ENCODE measurements around the gene KCND3.

KCND3 gene

DNA sequence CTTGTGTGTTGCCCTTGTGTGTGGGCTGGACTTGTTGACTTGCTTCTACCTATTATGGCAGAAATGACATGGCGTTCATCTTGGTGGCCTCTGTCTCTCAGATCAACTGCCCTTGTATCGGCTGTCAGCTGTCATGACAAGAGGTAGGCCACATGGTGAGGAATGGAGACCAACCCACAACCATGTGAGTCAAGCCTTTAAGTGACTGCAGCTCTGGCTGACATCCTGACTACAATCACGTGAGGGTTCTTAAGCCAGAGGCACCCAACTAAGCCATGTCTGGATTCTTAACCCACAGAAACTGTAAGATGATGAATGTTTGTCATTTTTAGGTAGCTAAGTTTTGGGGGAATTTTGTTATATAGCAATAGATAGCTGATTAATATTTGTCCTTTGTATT is 82.1 kb downstream of the KCND3 start (continued):
- TF ChIP-seq, protein P1, sequence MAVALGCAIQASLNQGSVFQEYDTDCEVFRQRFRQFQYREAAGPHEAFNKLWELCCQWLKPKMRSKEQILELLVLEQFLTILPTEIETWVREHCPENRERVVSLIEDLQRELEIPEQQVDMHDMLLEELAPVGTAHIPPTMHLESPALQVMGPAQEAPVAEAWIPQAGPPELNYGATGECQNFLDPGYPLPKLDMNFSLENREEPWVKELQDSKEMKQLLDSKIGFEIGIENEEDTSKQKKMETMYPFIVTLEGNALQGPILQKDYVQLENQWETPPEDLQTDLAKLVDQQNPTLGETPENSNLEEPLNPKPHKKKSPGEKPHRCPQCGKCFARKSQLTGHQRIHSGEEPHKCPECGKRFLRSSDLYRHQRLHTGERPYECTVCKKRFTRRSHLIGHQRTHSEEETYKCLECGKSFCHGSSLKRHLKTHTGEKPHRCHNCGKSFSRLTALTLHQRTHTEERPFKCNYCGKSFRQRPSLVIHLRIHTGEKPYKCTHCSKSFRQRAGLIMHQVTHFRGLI (tag by site-specific recombination; IDR thresholded peaks at IDR 0.05), result no peak
- TF ChIP-seq GLIS1 (tag by site-specific recombination; IDR thresholded peaks at IDR 0.05), result no peak
- no peak for TF ChIP-seq BCL11A (tag by site-specific recombination; IDR thresholded peaks at IDR 0.05; ENCODE audit: low read depth)
- no peak for TF ChIP-seq ZNF211 (tag by site-specific recombination; IDR thresholded peaks at IDR 0.05; ENCODE audit: low read depth)
- TF ChIP-seq, protein P2, sequence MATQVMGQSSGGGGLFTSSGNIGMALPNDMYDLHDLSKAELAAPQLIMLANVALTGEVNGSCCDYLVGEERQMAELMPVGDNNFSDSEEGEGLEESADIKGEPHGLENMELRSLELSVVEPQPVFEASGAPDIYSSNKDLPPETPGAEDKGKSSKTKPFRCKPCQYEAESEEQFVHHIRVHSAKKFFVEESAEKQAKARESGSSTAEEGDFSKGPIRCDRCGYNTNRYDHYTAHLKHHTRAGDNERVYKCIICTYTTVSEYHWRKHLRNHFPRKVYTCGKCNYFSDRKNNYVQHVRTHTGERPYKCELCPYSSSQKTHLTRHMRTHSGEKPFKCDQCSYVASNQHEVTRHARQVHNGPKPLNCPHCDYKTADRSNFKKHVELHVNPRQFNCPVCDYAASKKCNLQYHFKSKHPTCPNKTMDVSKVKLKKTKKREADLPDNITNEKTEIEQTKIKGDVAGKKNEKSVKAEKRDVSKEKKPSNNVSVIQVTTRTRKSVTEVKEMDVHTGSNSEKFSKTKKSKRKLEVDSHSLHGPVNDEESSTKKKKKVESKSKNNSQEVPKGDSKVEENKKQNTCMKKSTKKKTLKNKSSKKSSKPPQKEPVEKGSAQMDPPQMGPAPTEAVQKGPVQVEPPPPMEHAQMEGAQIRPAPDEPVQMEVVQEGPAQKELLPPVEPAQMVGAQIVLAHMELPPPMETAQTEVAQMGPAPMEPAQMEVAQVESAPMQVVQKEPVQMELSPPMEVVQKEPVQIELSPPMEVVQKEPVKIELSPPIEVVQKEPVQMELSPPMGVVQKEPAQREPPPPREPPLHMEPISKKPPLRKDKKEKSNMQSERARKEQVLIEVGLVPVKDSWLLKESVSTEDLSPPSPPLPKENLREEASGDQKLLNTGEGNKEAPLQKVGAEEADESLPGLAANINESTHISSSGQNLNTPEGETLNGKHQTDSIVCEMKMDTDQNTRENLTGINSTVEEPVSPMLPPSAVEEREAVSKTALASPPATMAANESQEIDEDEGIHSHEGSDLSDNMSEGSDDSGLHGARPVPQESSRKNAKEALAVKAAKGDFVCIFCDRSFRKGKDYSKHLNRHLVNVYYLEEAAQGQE (tag by site-specific recombination; IDR thresholded peaks at IDR 0.05), result no peak
- no peak for TF ChIP-seq ZNF830 (tag by site-specific recombination; IDR thresholded peaks at IDR 0.05; ENCODE audit: low read depth)
- TF ChIP-seq, protein P3, sequence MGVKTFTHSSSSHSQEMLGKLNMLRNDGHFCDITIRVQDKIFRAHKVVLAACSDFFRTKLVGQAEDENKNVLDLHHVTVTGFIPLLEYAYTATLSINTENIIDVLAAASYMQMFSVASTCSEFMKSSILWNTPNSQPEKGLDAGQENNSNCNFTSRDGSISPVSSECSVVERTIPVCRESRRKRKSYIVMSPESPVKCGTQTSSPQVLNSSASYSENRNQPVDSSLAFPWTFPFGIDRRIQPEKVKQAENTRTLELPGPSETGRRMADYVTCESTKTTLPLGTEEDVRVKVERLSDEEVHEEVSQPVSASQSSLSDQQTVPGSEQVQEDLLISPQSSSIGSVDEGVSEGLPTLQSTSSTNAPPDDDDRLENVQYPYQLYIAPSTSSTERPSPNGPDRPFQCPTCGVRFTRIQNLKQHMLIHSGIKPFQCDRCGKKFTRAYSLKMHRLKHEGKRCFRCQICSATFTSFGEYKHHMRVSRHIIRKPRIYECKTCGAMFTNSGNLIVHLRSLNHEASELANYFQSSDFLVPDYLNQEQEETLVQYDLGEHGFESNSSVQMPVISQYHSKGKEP (tag by site-specific recombination; IDR thresholded peaks at IDR 0.05), result no peak
- TF ChIP-seq ZNF76 (tag by site-specific recombination; IDR thresholded peaks at IDR 0.05; ENCODE audit: borderline replicate concordance, low read depth), result no peak
- no peak for TF ChIP-seq YY2 (tag by site-specific recombination; IDR thresholded peaks at IDR 0.05)
- no peak for TF ChIP-seq ZNF423 (tag by site-specific recombination; IDR thresholded peaks at IDR 0.05)
- no peak for TF ChIP-seq ZNF214 (tag by site-specific recombination; IDR thresholded peaks at IDR 0.05; ENCODE audit: borderline replicate concordance)
- TF ChIP-seq ZNF324 (tag by site-specific recombination; IDR thresholded peaks at IDR 0.05), result no peak

- ChIA-PET POLR2A (no interaction called here), CTCF (no interaction called here)
- no peaks in the 10 kb centered on the region for H3K36me3 ChIP-seq (ENCODE audit: control insufficient read depth in 2 of 2, insufficient read depth in 1 of 2, low read length in 2 of 2)
- H3K4me3 ChIP-seq (ENCODE audit: low read depth, low read length), result no peak overlapping the region
- no peak overlapping the region for H3K27ac ChIP-seq (ENCODE audit: extremely low read depth, low read depth, low read length)
- no peaks in the 10 kb centered on the region for H3K4me1 ChIP-seq (ENCODE audit: control insufficient read depth, insufficient read depth, low read length)
- H3K9me3 ChIP-seq (ENCODE audit: control insufficient read depth, insufficient read depth, low read depth, low read length), result no peaks in the 10 kb centered on the region
- TF ChIP-seq HOXC10 (CRISPR knock-in tag; IDR thresholded peaks at IDR 0.05) (no peak), GLIS1 (tag by site-specific recombination; IDR thresholded peaks at IDR 0.05) (no peak), ZNF621 (tag by site-specific recombination; IDR thresholded peaks at IDR 0.05) (no peak), ZNF37A (tag by site-specific recombination; IDR thresholded peaks at IDR 0.05) (no peak)
Measured at GRCh38 chr1:111906816-111907215, 82.7 kb downstream of the KCND3 start.

GRCh38 chr1:111906111-111906510 is 83.4 kb downstream of the KCND3 start:
- Histone ChIP-seq H3K36me3 (ENCODE audit: control insufficient read depth in 2 of 2, insufficient read depth in 1 of 2, low read length in 2 of 2) (no peaks in the 10 kb centered on the region), H3K27ac (ENCODE audit: extremely low read depth, low read depth, low read length) (no peak overlapping the region), H3K4me1 (ENCODE audit: control insufficient read depth, insufficient read depth, low read length) (no peaks in the 10 kb centered on the region), H3K9me3 (ENCODE audit: control insufficient read depth, insufficient read depth, low read depth, low read length) (no peaks in the 10 kb centered on the region), H3K4me3 (ENCODE audit: low read depth, low read length) (no peak overlapping the region)
- POLR2A ChIA-PET, result no interaction called here
- TF ChIP-seq ZNF48 (tag by site-specific recombination; IDR thresholded peaks at IDR 0.05), result no peak
- TF ChIP-seq KLF16 (tag by site-specific recombination; IDR thresholded peaks at IDR 0.05), result no peak
- TF ChIP-seq, protein P4, sequence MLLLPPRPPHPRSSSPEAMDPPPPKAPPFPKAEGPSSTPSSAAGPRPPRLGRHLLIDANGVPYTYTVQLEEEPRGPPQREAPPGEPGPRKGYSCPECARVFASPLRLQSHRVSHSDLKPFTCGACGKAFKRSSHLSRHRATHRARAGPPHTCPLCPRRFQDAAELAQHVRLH (tag by site-specific recombination; IDR thresholded peaks at IDR 0.05), result no peak
- TF ChIP-seq ZNF624 (tag by site-specific recombination; IDR thresholded peaks at IDR 0.05), result no peak
- no peak for TF ChIP-seq FEZF1 (tag by site-specific recombination; IDR thresholded peaks at IDR 0.05)
- TF ChIP-seq ZSCAN23 (tag by site-specific recombination; IDR thresholded peaks at IDR 0.05), result no peak
- no peak for TF ChIP-seq YY2 (tag by site-specific recombination; IDR thresholded peaks at IDR 0.05)
- CTCF ChIA-PET, result no interaction called here
